GM21619 (cell line): ENCODE results near the gene ACACA.

Experiments used
- ATAC-seq: cut with Tn5 transposase; IDR thresholded peaks from one replicate; pipeline ENCODE4 v1.9.1; 2021; ENCODE audit not compliant: unreplicated experiment

ACACA gene

DNA sequence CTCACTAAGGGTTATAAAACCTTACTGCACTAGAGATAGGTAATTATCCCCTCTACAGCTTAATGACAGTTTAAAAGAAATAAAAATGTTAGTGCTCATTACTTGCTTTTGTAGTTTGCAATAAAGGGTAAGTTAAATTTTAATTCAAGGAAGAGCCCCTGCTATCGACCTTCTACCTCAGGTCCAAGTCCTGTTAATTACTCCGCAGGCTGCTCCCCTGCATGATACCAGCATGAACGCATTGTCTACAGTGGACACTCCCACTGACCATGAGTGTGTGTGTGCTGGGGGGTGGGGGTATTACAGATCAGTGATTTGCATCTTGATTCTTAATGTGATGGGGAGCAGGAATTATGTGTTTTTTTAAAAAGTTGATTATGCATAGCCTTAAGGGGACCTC, 354.8 kb downstream of the ACACA start:
- ATAC-seq = no peak

DNA sequence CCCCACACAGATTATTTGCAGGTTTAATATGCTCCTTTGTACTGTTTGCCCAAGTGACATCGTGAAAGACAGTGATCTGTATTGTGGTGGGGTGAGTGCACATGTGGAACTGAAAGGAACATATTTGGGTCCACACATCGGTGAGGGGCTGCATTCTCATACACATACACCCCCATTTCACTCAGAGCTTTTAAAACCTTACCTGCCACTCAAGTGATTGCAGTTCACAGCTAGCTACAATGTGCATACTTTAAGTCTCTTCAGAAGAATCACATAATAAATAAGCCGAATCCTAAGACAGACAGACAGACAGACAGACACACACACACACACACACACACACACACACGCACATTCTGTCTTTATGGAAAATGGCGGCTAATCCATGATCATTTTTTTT, 355.3 kb downstream of the ACACA start:
- no peak for ATAC-seq

DNA sequence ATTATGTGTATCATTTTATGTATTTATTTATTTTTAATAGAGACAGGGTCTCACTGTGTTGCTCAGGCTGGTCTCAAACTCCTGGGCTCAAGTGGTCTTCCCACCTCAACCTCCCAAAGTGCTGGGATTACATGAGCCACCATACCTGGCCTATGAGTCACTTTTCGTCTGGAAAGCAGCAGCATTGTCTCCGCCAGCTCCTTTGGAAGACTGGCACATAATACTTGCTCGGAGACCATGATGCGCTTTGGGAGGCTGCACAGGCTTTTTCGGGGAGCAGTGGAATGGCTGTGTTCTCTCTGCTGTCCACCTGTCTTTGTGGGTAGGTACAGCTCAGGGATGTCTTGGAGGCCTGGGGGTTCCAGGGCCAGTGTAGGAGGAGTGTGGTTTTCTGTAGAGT, 355.7 kb downstream of the ACACA start:
- ATAC-seq = no peak

DNA sequence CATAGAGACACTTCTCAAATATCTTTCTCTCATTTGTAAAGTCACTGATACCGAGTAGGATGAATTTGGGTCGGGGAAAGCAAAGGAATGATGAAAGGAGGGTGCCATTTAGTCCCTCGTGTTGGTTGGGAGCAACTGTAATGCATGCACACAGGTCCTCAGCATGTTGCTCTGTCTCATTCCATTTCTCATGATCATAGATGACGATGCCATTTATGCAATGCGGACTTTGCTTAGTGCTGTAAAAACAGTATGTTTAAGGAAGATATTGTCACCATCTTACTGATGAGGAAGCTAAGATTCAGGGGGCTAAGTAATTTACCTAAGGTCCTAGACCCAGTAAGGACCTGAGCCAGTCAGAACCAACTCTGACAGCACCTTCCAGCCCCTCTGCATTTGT, 357.8 kb downstream of the ACACA start:
- ATAC-seq = no peak

DNA sequence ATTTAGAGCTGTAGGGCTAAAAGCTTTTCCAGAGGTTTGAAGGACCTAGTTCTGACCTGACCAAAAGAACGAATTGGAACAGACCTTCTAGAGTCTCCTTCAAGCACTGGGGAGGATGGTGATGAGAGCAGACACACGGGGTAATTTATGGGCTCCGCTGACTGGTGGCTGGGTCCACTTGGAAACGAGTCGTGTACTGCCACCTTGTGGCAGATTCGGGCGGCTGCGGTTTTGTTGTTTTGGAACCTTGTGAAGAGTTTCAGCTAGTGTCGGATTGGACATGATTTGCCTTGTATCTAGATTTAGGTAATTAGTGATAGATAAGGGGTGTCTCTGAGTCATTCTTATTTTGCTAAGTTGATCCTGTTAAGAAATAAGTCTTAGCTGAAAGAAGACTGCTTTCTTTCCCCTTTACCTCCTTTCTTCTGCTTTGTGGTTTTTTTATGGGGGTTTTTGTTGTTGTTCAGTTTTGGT, 359.0 kb downstream of the ACACA start:
- no peak for ATAC-seq

DNA sequence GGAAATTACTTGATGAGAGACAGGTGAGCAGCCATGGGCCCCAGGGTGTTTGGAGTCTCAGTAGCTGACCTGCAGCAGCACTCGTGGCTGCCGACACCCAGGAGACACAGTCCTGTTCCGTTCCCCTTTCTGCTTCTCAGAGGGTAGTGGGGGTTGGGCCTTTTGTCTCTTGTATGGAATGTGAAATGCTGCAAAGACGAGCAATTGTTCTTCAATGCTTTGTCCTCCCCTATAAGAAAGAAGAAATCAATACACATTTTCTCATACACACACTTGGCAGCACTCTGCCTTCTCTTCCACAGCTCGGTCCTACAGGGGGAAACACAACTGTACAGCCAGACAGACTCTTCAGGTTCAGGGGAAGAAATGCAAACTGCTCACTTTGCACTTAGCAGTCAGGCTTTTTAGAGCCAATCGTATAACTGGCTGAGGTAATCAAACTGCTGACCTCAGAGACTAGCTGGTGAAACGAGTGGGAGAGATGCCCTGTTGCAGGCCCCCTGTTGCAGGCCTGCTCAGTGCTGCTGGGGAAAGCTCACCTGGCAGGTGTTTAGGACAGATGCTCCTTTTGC, 361.2 kb downstream of the ACACA start:
- ATAC-seq = no peak

DNA sequence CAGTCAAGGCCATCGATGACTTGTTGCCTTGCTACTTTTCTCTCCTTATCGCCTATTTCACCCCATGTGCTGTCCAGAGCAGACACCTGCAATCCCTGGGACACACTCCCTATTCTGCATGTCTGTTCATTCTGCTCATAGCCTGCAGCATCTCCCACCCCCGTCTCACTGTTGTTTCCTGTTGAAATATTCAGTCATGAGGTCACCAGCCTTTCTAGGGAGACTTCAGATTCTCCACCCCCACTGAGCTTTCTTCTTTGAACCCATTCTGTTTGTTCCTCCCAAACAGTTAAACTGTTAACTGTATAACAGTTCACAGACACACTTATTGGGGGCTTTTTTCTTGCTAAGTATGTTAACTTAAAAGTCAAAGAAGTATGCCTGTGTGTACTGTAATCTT, 363.4 kb downstream of the ACACA start:
- no peak for ATAC-seq

DNA sequence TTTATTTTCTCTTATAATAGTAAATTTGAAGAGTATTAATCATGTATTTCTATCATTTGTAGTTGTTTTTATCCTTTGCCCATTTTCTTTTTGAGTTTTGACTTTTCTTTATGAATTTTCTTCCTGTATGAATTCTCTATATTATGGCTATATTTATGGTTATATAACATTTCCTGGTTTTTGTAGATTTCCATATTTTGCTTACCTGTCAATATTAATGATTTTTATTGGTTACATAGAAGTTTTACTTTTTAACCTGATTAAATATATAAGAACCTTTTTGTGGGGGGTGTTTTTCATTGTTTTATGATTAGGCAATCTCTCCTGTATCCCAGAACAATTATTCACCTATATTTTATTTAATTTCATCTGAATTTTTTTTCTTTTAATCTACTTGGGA, 364.7 kb downstream of the ACACA start:
- no peak for ATAC-seq

DNA sequence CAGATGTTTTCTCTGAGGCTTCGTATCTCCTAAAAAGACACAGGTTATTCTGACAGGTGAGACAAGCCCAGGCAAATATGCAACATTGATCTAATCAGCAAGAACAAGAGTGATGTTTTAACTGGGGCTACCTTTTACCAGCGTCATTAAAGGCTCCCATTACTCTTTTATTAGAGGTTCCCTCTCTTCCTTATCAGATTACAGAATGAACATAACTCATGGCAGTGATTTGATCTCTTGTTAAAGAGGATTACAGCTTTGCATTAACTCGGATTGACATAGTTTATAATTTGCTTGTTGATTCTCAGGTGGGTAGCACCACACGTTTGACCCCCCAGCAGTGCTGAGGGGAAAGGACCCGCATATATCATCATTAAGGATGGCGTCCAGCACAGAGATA, 367.4 kb downstream of the ACACA start:
- ATAC-seq = no peak

DNA sequence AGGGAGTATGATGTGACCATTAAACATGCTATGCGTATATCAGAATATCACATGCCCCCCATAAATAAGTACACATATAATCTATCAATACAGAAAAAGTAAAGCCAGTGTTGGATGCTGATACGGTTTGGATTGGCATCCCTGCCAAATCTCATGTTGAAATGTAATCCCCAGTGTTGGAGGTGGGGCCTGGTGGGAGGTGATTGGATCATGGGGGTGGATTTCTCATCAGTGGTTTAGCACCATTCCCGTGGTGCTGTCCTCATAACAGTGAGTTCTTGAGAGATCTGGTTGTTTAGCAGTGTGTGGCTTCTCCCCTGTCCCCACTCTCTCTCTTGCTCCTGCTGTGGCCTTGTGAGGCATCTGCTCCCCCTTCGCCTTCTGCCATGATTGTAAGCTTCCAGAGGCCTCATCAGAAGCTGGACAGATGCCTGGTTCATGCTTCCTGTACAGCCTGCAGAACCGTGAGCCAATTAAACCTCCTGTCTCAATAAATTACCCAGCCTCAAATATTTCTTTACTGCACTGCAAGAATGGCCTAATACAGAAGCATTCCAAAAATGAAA, 369.0 kb downstream of the ACACA start:
- no peak for ATAC-seq
